Ovary (tissue), 9 donors: ENCODE data around the gene C1QL4. TPM values are rescaled to one million over a fixed set of nuclear protein-coding genes. Genes with fewer than 3 reads are reported as not detected.
A peak's percentile ranks its signal among the peaks of the same experiment; 100 is the strongest.

Experiments used
- DNase-seq, 5 donors: peaks; one replicate each; pipeline ENCODE4 v3.0.0-alpha.2; 2019 to 2020
- H3K27ac ChIP-seq, 2 donors: fragments of 200-600 bp; one replicate each; pipeline versions ENCODE4 v1.5.1 to v1.8.0; 2019 to 2022
- H3K27me3 ChIP-seq: fragments of 200-600 bp; one replicate; pipeline ENCODE4 v1.8.0; 2022
- H3K36me3 ChIP-seq: fragments of 200-600 bp; sonication (generic); one replicate; pipeline ENCODE4 v1.5.1; 2019
- H3K4me1 ChIP-seq: one replicate; pipeline ENCODE4 v1.8.1; 2013; ENCODE audit warnings: mild to moderate bottlenecking, moderate library complexity; ENCODE audit not compliant: insufficient read depth
- H3K4me3 ChIP-seq: fragments of 200-600 bp; sonication (generic); one replicate; pipeline ENCODE4 v1.5.1; 2017
- H3K9me3 ChIP-seq, 2 donors: fragments of 200-600 bp in 1 of 2; sonication (generic) in 1 of 2; one replicate each; pipeline versions ENCODE4 v1.5.1 to v1.8.1; 2013 to 2019; ENCODE audit warnings: mild to moderate bottlenecking in 1 of 2, moderate library complexity in 1 of 2
- CTCF ChIP-seq, 3 donors: fragments of 450-650 bp in 2 of 3; fragments of 200-600 bp in 1 of 3; IDR thresholded peaks; one replicate each; pipeline versions ENCODE4 v1.5.1 to v1.8.0; 2016 to 2022; ENCODE audit warnings: antibody characterized with exemption in 3 of 3, mild to moderate bottlenecking in 1 of 3
- EP300 ChIP-seq: sonication (generic); formaldehyde crosslinking; IDR thresholded peaks from one replicate; pipeline ENCODE4 v1.6.1; 2017; ENCODE audit warnings: antibody characterized with exemption
- POLR2A ChIP-seq: fragments of 450-650 bp; IDR thresholded peaks from one replicate; pipeline ENCODE4 v1.6.1; 2017; ENCODE audit warnings: antibody characterized with exemption, mild to moderate bottlenecking, moderate library complexity
- WGBS, 3 donors: extraction: QIAGEN DNeasy Blood & Tissue Kit in 1 of 3; methylation state at CpG; one replicate each; pipeline versions ENCODE4 v1.1.5 to v1.1.7; 2013 to 2017; 5-methylcytosine and 5-hydroxymethylcytosine counted together
- intact Hi-C, 4 donors: fragments of 100-400 bp; cut with DNase I; formaldehyde crosslinking; loops; one replicate each; pipeline versions ENCODE4 v1.11.0 to v1.15.1; 2022 to 2023
- polyA plus RNA-seq, 2 donors: library from polyadenylated mRNA; stranded (reverse); fragments of 200-250 nt in 1 of 2; fragments of 350-450 nt in 1 of 2; fragmentation: Illumina TruSeq in 1 of 2; extraction: RNeasy Lipid Tissue Mini Kit (QIAGEN cat#74804) in 1 of 2; gene quantifications; one replicate each; pipeline ENCODE4 v1.2.3, GENCODE V29; 2013 to 2014
- total RNA-seq, 7 donors: library from RNA; depleted of rRNA in 2 of 7; stranded (reverse); fragments of >200 nt in 2 of 7; fragmentation: NEBNext Ultra II Directional in 3 of 7; extraction: Animal tissue kit (Norgen Biotek cat#: 25700) in 3 of 7; gene quantifications; one replicate each; pipeline versions ENCODE4 v1.1.0 to v1.2.4, GENCODE V29; 2016 to 2023
- donor health status: DM: no; HTN: no; CAD: no; lungs with moderate emphysema.
- donor health status: DM: no; HTN: no; CAD: no.
- donor health status: Bipolar disorder and iron deficiency.
- donor health status: DM: yes; HTN: yes; CAD: no.
- donor health status: DM: no; HTN: no; CAD: no.
- donor health status: DM: yes; HTN: yes; CAD: no.

The C1QL4 gene
- total and polyA plus RNA-seq, 9 donors: not detected

GRCh38 chr12:49366096-49366651 lies 29.2 kb upstream of the C1QL4 start:
- Histone ChIP-seq H3K27ac (peak overlapping the region; percentile 83 to 87), H3K4me3 (peak overlapping the region; percentile 89), H3K9me3 (no peaks in the 10 kb centered on the region), H3K36me3 (no peaks in the 10 kb centered on the region), H3K27me3 (no peaks in the 10 kb centered on the region), H3K4me1 (peaks cover 10% of the 10 kb centered on the region)
- DNase-seq: no peak
- TF ChIP-seq EP300 (no peak), POLR2A (no peak), CTCF (IDR thresholded peaks at IDR 0.05) (no peak)
- intact Hi-C loops: no loop called here
- WGBS, 3 donors: 7 to 10% (median 8%) methylated on average over 38 of the region's 38 CpGs

- H3K9me3 ChIP-seq: no peaks in the 10 kb centered on the region
- H3K36me3 ChIP-seq: no peaks in the 10 kb centered on the region
- no peak overlapping the region for H3K4me3 ChIP-seq
- H3K27ac ChIP-seq: no peak overlapping the region
- TF ChIP-seq POLR2A (no peak), EP300 (no peak), CTCF (IDR thresholded peaks at IDR 0.05) (no peak)
- H3K27me3 ChIP-seq: no peaks in the 10 kb centered on the region
- peaks cover 8% of the 10 kb centered on the region for H3K4me1 ChIP-seq
- DNase-seq: no peak
- WGBS, 3 donors: 74 to 76% (median 74%) methylated on average over 5 of the region's 5 CpGs
- intact Hi-C loops: no loop called here
Observed at GRCh38 chr12:49365542-49365941, 28.6 kb upstream of the C1QL4 start.

- Histone ChIP-seq H3K36me3 (no peaks in the 10 kb centered on the region), H3K4me3 (no peak overlapping the region), H3K27me3 (no peaks in the 10 kb centered on the region), H3K9me3 (no peaks in the 10 kb centered on the region), H3K27ac (no peak overlapping the region), H3K4me1 (peaks cover 8% of the 10 kb centered on the region)
- intact Hi-C loops: loop anchor here in 2 of 4 donors (5.0 kb wide), 2 partner anchors 147 to 152 kb away; no protein-coding TSS in a partner anchor
- 86 to 92% (median 88%) methylated on average over 1 of the region's 1 CpG for WGBS, 3 donors
- TF ChIP-seq CTCF (IDR thresholded peaks at IDR 0.05) (no peak), EP300 (no peak), POLR2A (no peak)
- DNase-seq: no peak
Observed at GRCh38 chr12:49364989-49365388, 28.0 kb upstream of the C1QL4 start.

- intact Hi-C loops: loop anchor here in 2 of 4 donors (5.0 kb wide), 2 partner anchors 150 to 155 kb away; no protein-coding TSS in a partner anchor
- peaks cover 3% of the 10 kb centered on the region for H3K4me1 ChIP-seq
- H3K4me3 ChIP-seq: no peak overlapping the region
- H3K36me3 ChIP-seq: no peaks in the 10 kb centered on the region
- no peak overlapping the region for H3K27ac ChIP-seq
- no peak for DNase-seq
- no peak for TF ChIP-seq POLR2A
- no peak for TF ChIP-seq EP300
- TF ChIP-seq CTCF (IDR thresholded peaks at IDR 0.05): no peak
- WGBS, 3 donors: 91 to 96% (median 95%) methylated on average over 1 of the region's 1 CpG
- no peaks in the 10 kb centered on the region for H3K27me3 ChIP-seq
- H3K9me3 ChIP-seq: no peaks in the 10 kb centered on the region
Observed at GRCh38 chr12:49362077-49362476, 25.1 kb upstream of the C1QL4 start.
